ENCODE measurements around the gene HYAL2. TPM values are rescaled to one million over a fixed set of nuclear protein-coding genes. Genes with fewer than 3 reads are reported as not detected.
A peak's percentile ranks its signal among the peaks of the same experiment; 100 is the strongest.

Gene HYAL2
- total and polyA plus RNA-seq, 2 of the 8 experiments (the other 6 are each of a cell fraction or from before 2014, with no cell fraction given), result 51.9 to 176 TPM

DNA sequence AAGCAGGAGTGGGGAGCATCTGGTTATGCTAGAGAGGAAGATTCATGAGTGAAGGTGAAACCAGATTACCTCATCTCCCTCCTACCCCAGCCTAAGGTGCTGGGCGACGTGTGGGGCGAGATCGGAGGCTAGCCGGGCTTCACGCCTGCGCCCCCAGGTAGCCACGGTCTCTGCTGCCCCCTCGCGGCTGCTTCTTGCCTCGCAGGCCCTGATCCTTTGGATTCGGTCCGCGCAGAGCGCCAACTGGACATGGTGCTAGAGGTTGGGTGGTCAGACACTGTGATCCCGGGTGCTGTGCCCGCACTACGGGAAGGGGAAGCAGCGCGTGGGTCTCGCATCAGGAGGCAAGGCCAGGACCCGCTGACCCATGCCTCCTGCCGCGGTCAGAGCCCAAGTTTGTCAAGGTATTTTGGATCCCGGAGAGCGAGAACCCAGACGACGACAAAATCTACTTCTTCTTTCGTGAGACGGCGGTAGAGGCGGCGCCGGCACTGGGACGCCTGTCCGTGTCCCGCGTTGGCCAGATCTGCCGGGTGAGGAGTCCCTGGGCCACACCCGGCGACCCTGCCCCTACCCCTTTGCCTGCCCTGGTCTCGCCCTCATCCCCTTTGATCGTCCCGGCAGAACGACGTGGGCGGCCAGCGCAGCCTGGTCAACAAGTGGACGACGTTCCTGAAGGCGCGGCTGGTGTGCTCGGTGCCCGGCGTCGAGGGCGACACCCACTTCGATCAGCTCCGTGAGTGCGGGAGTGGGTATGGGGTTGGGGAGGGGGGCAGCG, 49.4 kb downstream of the HYAL2 start (continued):
- TF ChIP-seq MAX (IDR thresholded peaks at IDR 0.05) (peak; percentile 59), YY1 (IDR thresholded peaks at IDR 0.05; ENCODE audit: low read depth, low read length) (0 out of 2 replicates have a peak, but pooled peaks have one; percentile 45), SIN3A (conservative IDR thresholded peaks at IDR 0.05 in 1 of 2, IDR thresholded peaks at IDR 0.05 in 1 of 2; ENCODE audit: low read depth in 1 of 2, low read length in 2 of 2) (0 out of 4 replicates have a peak, but pooled peaks of 1 of the 2 experiments have one; percentile 57), HDAC6 (IDR thresholded peaks at IDR 0.05; ENCODE audit: low read depth, low read length) (no peak), SAP30 (IDR thresholded peaks at IDR 0.05; ENCODE audit: insufficient read depth, insufficient replicate concordance, low read length) (no peak), CBX5 (IDR thresholded peaks at IDR 0.05; ENCODE audit: low read depth, low read length) (no peak), NRF1 (IDR thresholded peaks at IDR 0.05; ENCODE audit: low read depth, low read length) (no peak), RAD21 (IDR thresholded peaks at IDR 0.05 in 1 of 2, conservative IDR thresholded peaks at IDR 0.05 in 1 of 2; ENCODE audit: low read depth in 2 of 2, low read length in 2 of 2) (peak; percentile 99), RXRA (IDR thresholded peaks at IDR 0.05; ENCODE audit: insufficient read depth, low read depth, low read length) (no peak), JUN (IDR thresholded peaks at IDR 0.05; ENCODE audit: low read depth, low read length) (0 out of 2 replicates have a peak, but pooled peaks have one; percentile 8), TEAD4 (IDR thresholded peaks at IDR 0.05; ENCODE audit: low read depth, low read length) (no peak), CHD1 (IDR thresholded peaks at IDR 0.05; ENCODE audit: low read depth, low read length) (no peak), TAF7 (optimal IDR thresholded peaks at IDR 0.05; ENCODE audit: borderline replicate concordance, low read depth, low read length) (no peak), ATF2 (IDR thresholded peaks at IDR 0.05; ENCODE audit: low read length) (peak; percentile 76; the same call in 1 of the 2 replicates), TCF12 (IDR thresholded peaks at IDR 0.05; ENCODE audit: low read depth, low read length) (no peak)
- TF ChIP-seq, protein P1, sequence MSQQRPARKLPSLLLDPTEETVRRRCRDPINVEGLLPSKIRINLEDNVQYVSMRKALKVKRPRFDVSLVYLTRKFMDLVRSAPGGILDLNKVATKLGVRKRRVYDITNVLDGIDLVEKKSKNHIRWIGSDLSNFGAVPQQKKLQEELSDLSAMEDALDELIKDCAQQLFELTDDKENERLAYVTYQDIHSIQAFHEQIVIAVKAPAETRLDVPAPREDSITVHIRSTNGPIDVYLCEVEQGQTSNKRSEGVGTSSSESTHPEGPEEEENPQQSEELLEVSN (IDR thresholded peaks at IDR 0.05), result peak; percentile 25; the same call in 1 of the 2 replicates
